Activated CD4-positive, alpha-beta T cell treated with anti-CD3 and anti-CD28 coated beads, Interleukin-2, Interleukin-6, amounts not matched to agents 100 ng/mL and 50 ng/mL, durations not matched to agents 16 hours and 8 hours (primary cell): ENCODE results near the gene ARFGAP1.
A peak's percentile ranks its signal among the peaks of the same experiment; 100 is the strongest.
"Not testable (repeated sequence)": the region's sequence is repeated elsewhere in the genome, so short reads cannot be mapped to it uniquely, and the experiment has no call there.

Source experiments
- DNase-seq: peaks from one replicate; pipeline ENCODE4 v3.0.0-alpha.2; 2020

ARFGAP1 gene

GRCh38 chr20:63323357-63323981 is 50.9 kb downstream of the ARFGAP1 start:
- DNase-seq, result no peak

GRCh38 chr20:63325021-63325471 is 52.4 kb downstream of the ARFGAP1 start:
- DNase-seq, result no peak

GRCh38 chr20:63325554-63326313 is 53.1 kb downstream of the ARFGAP1 start:
- DNase-seq, result no peak

GRCh38 chr20:63326314-63327230 is 54.0 kb downstream of the ARFGAP1 start:
- peak; percentile 21 for DNase-seq

- no peak for DNase-seq
These were observed 54.7 kb downstream of the ARFGAP1 start for GRCh38 chr20:63327231-63327745.

- no peak for DNase-seq
These were observed 55.5 kb downstream of the ARFGAP1 start for GRCh38 chr20:63328026-63328700.

- no peak for DNase-seq
These were observed 56.2 kb downstream of the ARFGAP1 start for GRCh38 chr20:63328718-63329275.

GRCh38 chr20:63329331-63330083 is 56.9 kb downstream of the ARFGAP1 start:
- DNase-seq, result no peak

- no peak for DNase-seq
These were observed 57.6 kb downstream of the ARFGAP1 start for GRCh38 chr20:63330084-63330760.

GRCh38 chr20:63330940-63331339 is 58.3 kb downstream of the ARFGAP1 start:
- no peak for DNase-seq

GRCh38 chr20:63331741-63332400 is 59.3 kb downstream of the ARFGAP1 start:
- no peak for DNase-seq

GRCh38 chr20:63332488-63333240 is 60.1 kb downstream of the ARFGAP1 start:
- DNase-seq, result no peak

- no peak for DNase-seq
These were observed 60.7 kb downstream of the ARFGAP1 start for GRCh38 chr20:63333241-63333836.

GRCh38 chr20:63334356-63334755 is 61.7 kb downstream of the ARFGAP1 start:
- no peak for DNase-seq

- DNase-seq, result not testable (repeated sequence)
These were observed 62.4 kb downstream of the ARFGAP1 start for GRCh38 chr20:63335060-63335459.

GRCh38 chr20:63335711-63336110 is 63.1 kb downstream of the ARFGAP1 start:
- DNase-seq, result no peak

GRCh38 chr20:63336232-63336752 is 63.7 kb downstream of the ARFGAP1 start:
- DNase-seq, result no peak

- DNase-seq, result no peak
These were observed 65.3 kb downstream of the ARFGAP1 start for GRCh38 chr20:63337786-63338420.
